Measurements from ENCODE around the gene PRKAG2.

Gene PRKAG2

DNA sequence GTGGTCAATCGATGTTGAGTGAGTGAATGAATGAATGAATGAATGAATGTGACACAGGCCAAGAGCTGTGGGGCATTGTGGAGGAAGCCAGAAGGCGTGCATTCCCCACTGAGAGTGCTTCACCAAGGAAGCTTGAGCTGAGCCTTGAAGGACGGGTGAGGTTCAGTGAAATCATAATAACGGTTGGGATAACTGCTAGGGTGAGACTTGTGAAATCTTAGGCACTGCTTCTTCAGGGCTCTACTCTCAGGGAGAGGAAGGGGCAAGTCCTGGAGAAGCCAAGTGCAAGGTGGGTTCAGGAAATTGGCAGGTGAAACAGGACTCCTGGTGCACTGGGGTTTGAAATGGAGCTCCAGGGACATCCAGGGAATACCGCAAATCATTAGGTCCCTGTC, 23.7 kb upstream of the PRKAG2 start:
- no peak for DNase-seq

GRCh38 chr7:151899513-151900360, 22.8 kb upstream of the PRKAG2 start:
- DNase-seq: no peak

GRCh38 chr7:151897951-151898686, 21.2 kb upstream of the PRKAG2 start:
- DNase-seq: no peak

- peak; percentile 1 for DNase-seq
These were observed 20.3 kb upstream of the PRKAG2 start for GRCh38 chr7:151897161-151897731.

GRCh38 chr7:151896486-151896885, 19.6 kb upstream of the PRKAG2 start:
- no peak for DNase-seq

- no peak for DNase-seq
These were observed 19.2 kb upstream of the PRKAG2 start for GRCh38 chr7:151896086-151896485.

GRCh38 chr7:151895631-151896031, 18.7 kb upstream of the PRKAG2 start:
- DNase-seq: no peak

DNA sequence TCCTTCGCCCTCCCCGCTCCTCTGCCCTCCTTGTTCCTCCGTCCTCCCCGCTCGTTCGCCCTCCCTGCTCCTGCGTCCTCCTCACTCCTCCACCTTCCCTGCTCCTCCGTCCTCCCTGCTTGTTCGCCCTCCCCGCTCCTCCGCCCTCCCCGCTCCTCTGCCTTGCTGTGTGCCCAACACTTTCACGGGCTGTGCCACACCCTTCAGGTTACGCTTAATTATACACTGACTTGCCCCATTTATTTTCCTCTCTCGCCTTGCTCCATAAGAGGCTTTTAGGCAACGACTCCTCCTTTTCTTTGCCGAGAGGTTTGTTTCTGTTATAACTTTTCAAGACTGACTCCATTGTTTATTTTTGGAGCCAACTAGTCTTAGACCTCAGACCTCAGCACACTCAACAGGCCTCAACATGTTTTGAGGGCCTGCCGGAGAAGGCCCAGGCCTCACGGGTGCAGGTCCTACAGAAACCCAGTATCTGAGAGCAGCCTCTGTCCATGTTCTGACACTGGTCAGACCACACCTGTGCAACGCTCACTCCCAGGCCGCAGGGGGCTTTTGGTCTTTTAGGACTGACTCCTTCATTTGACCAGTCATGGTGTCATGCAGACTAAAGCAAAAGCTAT, 18.2 kb upstream of the PRKAG2 start:
- no peak for DNase-seq

DNA sequence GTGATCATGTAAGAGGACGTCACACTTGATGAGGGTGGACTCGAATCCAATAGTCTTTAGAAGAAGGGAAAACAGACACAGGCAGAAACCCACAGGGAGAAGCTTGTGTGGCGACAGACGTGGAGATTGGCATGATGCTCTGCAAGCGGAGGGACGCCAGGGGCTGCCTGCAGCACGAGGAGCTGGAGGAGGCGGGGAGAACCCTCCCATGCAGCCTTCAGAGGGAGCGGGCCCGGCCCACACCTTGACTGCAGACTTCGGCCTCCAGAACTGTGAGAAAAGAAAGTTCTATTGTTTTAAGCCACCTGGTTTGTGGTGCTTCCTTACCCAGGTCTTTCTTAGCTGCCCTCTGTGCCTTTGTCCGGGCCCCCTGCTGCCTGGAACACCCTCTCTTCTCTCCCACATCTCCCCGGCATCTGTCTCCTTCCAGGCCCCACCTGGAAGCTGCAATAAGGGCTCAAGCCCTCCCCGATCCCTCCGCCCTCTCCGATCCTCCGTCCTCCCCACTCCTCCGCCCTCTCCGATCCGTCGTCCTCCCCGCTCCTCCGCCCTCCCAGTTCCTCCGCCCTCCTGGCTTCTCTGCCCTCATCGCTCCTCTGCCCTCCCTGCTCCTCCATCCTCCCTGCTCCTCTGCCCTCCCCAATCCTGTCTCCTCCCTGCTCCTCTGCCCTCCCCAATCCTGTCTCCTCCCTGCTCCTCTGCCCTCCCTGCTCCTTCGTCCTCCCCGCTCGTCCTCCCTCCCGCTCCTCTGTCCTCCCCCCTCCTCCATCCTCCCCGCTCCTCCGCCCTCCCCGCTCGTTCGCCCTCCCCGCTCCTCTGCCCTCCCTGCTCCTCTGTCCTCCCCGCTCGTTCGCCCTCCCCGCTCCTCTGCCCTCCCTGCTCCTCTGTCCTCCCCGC, 17.4 kb upstream of the PRKAG2 start:
- DNase-seq: no peak

- no peak for DNase-seq
These were observed 16.5 kb upstream of the PRKAG2 start for GRCh38 chr7:151893405-151893923.

GRCh38 chr7:151891753-151892152, 14.8 kb upstream of the PRKAG2 start:
- DNase-seq: no peak

GRCh38 chr7:151891182-151891581, 14.3 kb upstream of the PRKAG2 start:
- no peak for DNase-seq

- DNase-seq: peak; percentile 10
These were observed 13.6 kb upstream of the PRKAG2 start for GRCh38 chr7:151890355-151891004.

DNA sequence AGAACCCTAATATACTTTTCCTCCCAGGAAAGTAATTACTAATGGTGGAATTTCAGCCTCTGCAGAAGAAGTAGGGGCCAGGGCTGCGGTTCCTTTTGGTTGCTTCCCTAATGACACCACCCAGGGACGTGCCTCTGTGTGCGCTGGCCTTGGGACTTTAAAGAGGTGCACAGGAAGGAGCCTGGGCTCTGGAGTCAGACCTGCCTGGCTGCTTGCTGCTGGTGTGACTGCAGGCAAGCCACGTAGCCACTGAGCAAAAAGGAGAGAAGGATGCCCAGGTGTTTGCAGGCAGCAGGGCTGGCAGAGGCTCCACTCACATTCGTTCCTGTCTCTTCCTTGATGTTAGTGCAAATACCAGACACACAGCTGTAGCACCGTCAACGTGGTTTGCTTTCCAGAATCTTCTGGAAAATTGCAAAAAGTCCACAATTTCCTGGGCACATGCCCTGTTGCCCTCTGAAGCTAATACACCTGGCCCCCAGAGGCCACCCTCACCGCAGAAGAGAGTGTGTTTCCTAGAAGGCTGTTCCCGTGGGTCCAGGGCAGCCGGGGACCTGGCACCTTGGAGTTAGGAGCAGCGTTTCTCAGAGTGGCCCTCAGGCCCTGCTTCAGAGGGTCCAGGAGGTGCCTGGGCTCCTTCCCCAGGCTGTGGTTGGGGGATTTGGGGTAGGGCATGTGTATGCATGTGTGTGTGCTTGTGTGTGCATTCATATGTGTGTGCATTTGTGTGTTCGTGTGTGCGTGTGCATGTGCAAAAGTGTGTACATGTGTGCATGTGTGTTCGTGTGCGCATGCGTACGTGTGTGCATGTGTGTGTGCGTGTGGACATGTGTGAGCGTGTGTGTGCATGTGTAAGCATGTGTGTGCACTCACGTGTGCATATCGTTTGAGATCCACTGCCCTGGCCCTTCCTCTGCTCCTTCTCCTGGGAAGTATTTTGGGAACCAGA, 12.8 kb upstream of the PRKAG2 start:
- DNase-seq: no peak

DNA sequence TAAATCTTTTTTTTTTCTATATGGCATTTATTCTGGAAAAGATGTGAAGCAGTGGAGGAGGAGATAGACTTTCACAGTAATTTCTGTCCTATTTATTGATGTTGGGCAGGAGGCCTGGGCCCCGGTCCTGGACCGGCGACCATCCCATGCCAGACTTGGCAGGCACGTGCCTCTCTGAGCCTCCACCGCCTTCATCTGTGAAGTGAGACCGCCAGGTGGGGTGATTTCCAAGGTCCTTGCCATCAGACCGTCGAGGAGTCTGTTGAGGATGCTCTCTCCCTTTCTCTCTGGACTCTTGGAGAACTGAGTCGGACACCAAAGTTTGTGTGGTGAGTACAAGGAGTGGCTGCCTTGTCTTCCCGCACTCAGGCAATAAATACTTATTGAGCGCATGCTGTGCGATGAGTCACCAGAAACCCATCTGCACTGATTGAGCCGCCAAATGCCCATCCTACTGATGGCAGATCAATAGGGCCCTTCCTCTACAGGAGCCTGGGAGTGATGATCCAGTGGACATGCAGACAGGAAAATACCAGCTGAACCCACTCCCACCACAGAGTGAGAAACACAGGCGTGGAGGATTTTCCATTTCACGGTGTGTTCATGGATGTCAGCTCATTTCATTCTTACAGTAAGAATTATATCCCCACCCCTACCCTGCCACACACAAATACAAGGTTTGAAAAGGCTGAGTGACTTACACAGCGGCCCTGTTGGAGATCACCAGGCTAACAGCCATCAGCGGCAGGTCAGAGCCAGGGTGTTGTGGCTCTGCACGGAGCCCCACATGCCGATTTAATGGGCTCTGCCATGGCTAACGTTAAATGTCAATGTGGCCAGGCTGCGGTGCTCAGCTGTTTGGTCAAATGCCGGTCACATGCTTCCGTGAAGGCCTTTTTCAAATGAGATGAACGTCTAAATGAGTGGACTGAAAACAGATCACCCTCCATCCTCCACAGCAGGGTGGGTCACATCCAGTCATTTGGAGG, 11.5 kb upstream of the PRKAG2 start:
- no peak for DNase-seq

DNA sequence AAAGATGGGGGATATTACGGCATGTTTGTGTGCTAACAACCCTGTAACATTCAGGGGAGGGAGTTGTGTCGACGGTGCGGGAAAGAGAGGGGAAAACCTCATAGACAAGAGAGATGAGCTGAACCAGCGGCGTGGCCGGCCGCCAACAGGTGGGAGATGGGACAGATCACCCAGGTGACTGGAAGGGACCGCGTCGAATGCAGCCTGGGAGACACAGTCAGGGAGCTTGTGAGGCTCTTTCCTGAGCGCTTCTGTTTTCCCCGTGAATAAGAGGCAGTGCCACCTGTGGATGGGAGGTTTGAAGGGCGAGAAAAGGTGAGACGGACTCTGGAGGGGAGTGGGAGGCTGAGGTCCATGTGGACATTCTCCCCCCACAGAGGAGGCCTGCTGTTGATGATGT, 9.9 kb upstream of the PRKAG2 start:
- no peak for DNase-seq

GRCh38 chr7:151885202-151885580, 8.3 kb upstream of the PRKAG2 start:
- DNase-seq: no peak

GRCh38 chr7:151884312-151885201, 7.6 kb upstream of the PRKAG2 start:
- DNase-seq: no peak

Measured in DMS153 (cell line).